DMS153 (cell line): ENCODE measurements around the gene PGA3.
"Not testable (repeated sequence)": the region's sequence is repeated elsewhere in the genome, so short reads cannot be mapped to it uniquely, and the experiment has no call there.

Source experiments
- DNase-seq: peaks from one replicate; lab custom pipeline; 2025; lab: John Stamatoyannopoulos, UW

PGA3 gene

GRCh38 chr11:61202950-61203746, at the start of gene PGA3:
TSS of gene PGA3 (plus strand) at chr11:61203515. CDS start at chr11:61203565, 50 bp downstream.
- not testable (repeated sequence) for DNase-seq

GRCh38 chr11:61153593-61154095, 49.7 kb upstream of the PGA3 start:
- no peak for DNase-seq

- DNase-seq, result no peak
Observed at GRCh38 chr11:61154528-61154927, 48.8 kb upstream of the PGA3 start.

GRCh38 chr11:61155312-61155711, 48.0 kb upstream of the PGA3 start:
- DNase-seq, result no peak

GRCh38 chr11:61155741-61156140, 47.6 kb upstream of the PGA3 start:
- DNase-seq, result no peak

GRCh38 chr11:61157743-61158142, 45.6 kb upstream of the PGA3 start:
- no peak for DNase-seq

- no peak for DNase-seq
Observed at GRCh38 chr11:61158691-61159381, 44.5 kb upstream of the PGA3 start.

GRCh38 chr11:61160487-61161189, 42.7 kb upstream of the PGA3 start:
- no peak for DNase-seq

- peak; percentile 82 for DNase-seq
Observed at GRCh38 chr11:61161190-61162091, 41.9 kb upstream of the PGA3 start, which contains the start of gene VPS37C. TSS of gene VPS37C (minus strand) at chr11:61161426. CDS start at chr11:61138829, 22,597 bp downstream.

- DNase-seq, result peak; percentile 45
Observed at GRCh38 chr11:61162092-61162941, 41.0 kb upstream of the PGA3 start.

- DNase-seq, result no peak
Observed at GRCh38 chr11:61163021-61163420, 40.3 kb upstream of the PGA3 start.

- no peak for DNase-seq
Observed at GRCh38 chr11:61163714-61164605, 39.4 kb upstream of the PGA3 start.

GRCh38 chr11:61164606-61165424, 38.5 kb upstream of the PGA3 start:
- DNase-seq, result peak; percentile 71

- not testable (repeated sequence) for DNase-seq
Observed at GRCh38 chr11:61165785-61166184, 37.5 kb upstream of the PGA3 start.

- DNase-seq, result not testable (repeated sequence)
Observed at GRCh38 chr11:61166331-61166730, 37.0 kb upstream of the PGA3 start.

- no peak for DNase-seq
Observed at GRCh38 chr11:61168042-61168688, 35.1 kb upstream of the PGA3 start.

- DNase-seq, result no peak
Observed at GRCh38 chr11:61168800-61169199, 34.5 kb upstream of the PGA3 start.

GRCh38 chr11:61170566-61170965, 32.7 kb upstream of the PGA3 start:
- DNase-seq, result no peak
